Activated CD8-positive, alpha-beta T cell treated with anti-CD3 and anti-CD28 coated beads, Interleukin-2, amount 10 ng/mL, durations not matched to agents 7 days and 5 days (primary cell): Measurements from ENCODE around the gene CACNG5. TPM values are rescaled to one million over a fixed set of nuclear protein-coding genes. Genes with fewer than 3 reads are reported as not detected.

Source experiments
- ATAC-seq: fragments of 150-1000 bp; cut with Tn5 transposase; one replicate; pipeline ENCODE4 v1.10.0; 2021; ENCODE audit warnings: moderate library complexity
- CTCF ChIA-PET: fragments of 350-600 bp; sonication (Branson Sonifier 250); formaldehyde crosslinking; loops from one replicate; lab custom pipeline; 2021; ENCODE audit warnings: antibody characterized with exemption; lab: Charles Lee
- POLR2A ChIA-PET: fragments of 350-600 bp; sonication (Branson Sonifier 250); formaldehyde crosslinking; loops from one replicate; lab custom pipeline; 2021; ENCODE audit warnings: antibody characterized with exemption; lab: Charles Lee
- DNase-seq: peaks from one replicate; pipeline ENCODE4 v3.0.0-alpha.2; 2020
- H3K27ac Mint-ChIP-seq: one replicate; pipeline ENCODE4 v1.8.0; 2021; ENCODE audit warnings: mild to moderate bottlenecking, mixed read lengths
- H3K27me3 Mint-ChIP-seq: one replicate; pipeline ENCODE4 v1.8.0; 2021; ENCODE audit warnings: low read depth, mixed read lengths
- H3K36me3 Mint-ChIP-seq: one replicate; pipeline ENCODE4 v1.8.0; 2021; ENCODE audit warnings: low read depth, mixed read lengths
- H3K4me1 Mint-ChIP-seq: one replicate; pipeline ENCODE4 v1.8.0; 2021; ENCODE audit warnings: low read depth, mixed read lengths
- H3K4me3 Mint-ChIP-seq: one replicate; pipeline ENCODE4 v1.8.0; 2021; ENCODE audit warnings: mild to moderate bottlenecking, mixed read lengths
- H3K9me3 Mint-ChIP-seq: one replicate; pipeline ENCODE4 v1.8.0; 2022; ENCODE audit warnings: mixed read lengths; ENCODE audit not compliant: insufficient read depth
- total RNA-seq, 2 experiments: library from RNA; stranded (reverse); gene quantifications; one replicate each; pipeline ENCODE4 v1.2.3, GENCODE V29; 2021

Gene CACNG5
- total RNA-seq, 2 experiments from 2014 or later, result not detected

GRCh38 chr17:66840061-66840460 lies 5.1 kb downstream of the CACNG5 start:
- Mint-ChIP-seq H3K27me3 (peaks cover 24% of the 10 kb centered on the region), H3K4me3 (no peak overlapping the region), H3K9me3 (no peaks in the 10 kb centered on the region), H3K36me3 (no peaks in the 10 kb centered on the region), H3K4me1 (no peaks in the 10 kb centered on the region), H3K27ac (no peak overlapping the region)
- ChIA-PET POLR2A (no interaction called here), CTCF (no interaction called here)
- no peak for DNase-seq
- no peak for ATAC-seq

- CTCF ChIA-PET, result no interaction called here
- H3K27me3 Mint-ChIP-seq, result peaks cover 16% of the 10 kb centered on the region
- H3K9me3 Mint-ChIP-seq, result no peaks in the 10 kb centered on the region
- no peak overlapping the region for H3K4me3 Mint-ChIP-seq
- no peaks in the 10 kb centered on the region for H3K36me3 Mint-ChIP-seq
- no peak overlapping the region for H3K27ac Mint-ChIP-seq
- no peaks in the 10 kb centered on the region for H3K4me1 Mint-ChIP-seq
- DNase-seq (no peak), ATAC-seq (no peak)
- POLR2A ChIA-PET, result no interaction called here
Measured at GRCh38 chr17:66841328-66841727, 6.4 kb downstream of the CACNG5 start.

- Mint-ChIP-seq H3K4me1 (no peaks in the 10 kb centered on the region), H3K27ac (no peak overlapping the region), H3K27me3 (peaks cover 13% of the 10 kb centered on the region), H3K36me3 (no peaks in the 10 kb centered on the region), H3K9me3 (no peaks in the 10 kb centered on the region), H3K4me3 (no peak overlapping the region)
- ChIA-PET POLR2A (no interaction called here), CTCF (no interaction called here)
- no peak for ATAC-seq
- no peak for DNase-seq
Measured at GRCh38 chr17:66841744-66842143, 6.8 kb downstream of the CACNG5 start.

- ChIA-PET POLR2A (no interaction called here), CTCF (no interaction called here)
- peaks cover 8% of the 10 kb centered on the region for H3K27me3 Mint-ChIP-seq
- no peaks in the 10 kb centered on the region for H3K4me1 Mint-ChIP-seq
- H3K36me3 Mint-ChIP-seq, result no peaks in the 10 kb centered on the region
- no peaks in the 10 kb centered on the region for H3K9me3 Mint-ChIP-seq
- ATAC-seq (no peak), DNase-seq (no peak)
- H3K4me3 Mint-ChIP-seq, result no peak overlapping the region
- no peak overlapping the region for H3K27ac Mint-ChIP-seq
Measured at GRCh38 chr17:66842505-66842904, 7.6 kb downstream of the CACNG5 start.

GRCh38 chr17:66842959-66843358 lies 8.0 kb downstream of the CACNG5 start:
- ChIA-PET POLR2A (no interaction called here), CTCF (no interaction called here)
- no peak overlapping the region for H3K27ac Mint-ChIP-seq
- ATAC-seq (no peak), DNase-seq (no peak)
- no peak overlapping the region for H3K4me3 Mint-ChIP-seq
- H3K36me3 Mint-ChIP-seq, result no peaks in the 10 kb centered on the region
- peaks cover 7% of the 10 kb centered on the region for H3K27me3 Mint-ChIP-seq
- no peaks in the 10 kb centered on the region for H3K9me3 Mint-ChIP-seq
- H3K4me1 Mint-ChIP-seq, result no peaks in the 10 kb centered on the region

GRCh38 chr17:66843627-66844026 lies 8.7 kb downstream of the CACNG5 start:
- Mint-ChIP-seq H3K27ac (no peak overlapping the region), H3K9me3 (no peaks in the 10 kb centered on the region), H3K27me3 (peaks cover 7% of the 10 kb centered on the region), H3K36me3 (no peaks in the 10 kb centered on the region), H3K4me1 (no peaks in the 10 kb centered on the region), H3K4me3 (no peak overlapping the region)
- no peak for ATAC-seq
- CTCF ChIA-PET, result no interaction called here
- POLR2A ChIA-PET, result no interaction called here
- DNase-seq, result no peak

GRCh38 chr17:66847704-66848103 lies 12.8 kb downstream of the CACNG5 start:
- POLR2A ChIA-PET, result no interaction called here
- Mint-ChIP-seq H3K27ac (no peak overlapping the region), H3K4me3 (no peak overlapping the region), H3K4me1 (no peaks in the 10 kb centered on the region), H3K9me3 (no peaks in the 10 kb centered on the region), H3K36me3 (no peaks in the 10 kb centered on the region), H3K27me3 (peaks cover 3% of the 10 kb centered on the region)
- no peak for ATAC-seq
- no peak for DNase-seq
- CTCF ChIA-PET, result no interaction called here

GRCh38 chr17:66848496-66848895 lies 13.6 kb downstream of the CACNG5 start:
- DNase-seq, result no peak
- no peak for ATAC-seq
- Mint-ChIP-seq H3K36me3 (no peaks in the 10 kb centered on the region), H3K9me3 (no peaks in the 10 kb centered on the region), H3K4me3 (no peak overlapping the region), H3K4me1 (no peaks in the 10 kb centered on the region), H3K27me3 (peaks cover 3% of the 10 kb centered on the region), H3K27ac (no peak overlapping the region)
- ChIA-PET POLR2A (no interaction called here), CTCF (no interaction called here)

GRCh38 chr17:66849032-66849655 lies 14.2 kb downstream of the CACNG5 start:
- no peaks in the 10 kb centered on the region for H3K4me1 Mint-ChIP-seq
- DNase-seq (no peak), ATAC-seq (no peak)
- H3K36me3 Mint-ChIP-seq, result no peaks in the 10 kb centered on the region
- H3K27me3 Mint-ChIP-seq, result peaks cover 3% of the 10 kb centered on the region
- H3K27ac Mint-ChIP-seq, result no peak overlapping the region
- ChIA-PET CTCF (no interaction called here), POLR2A (no interaction called here)
- no peak overlapping the region for H3K4me3 Mint-ChIP-seq
- H3K9me3 Mint-ChIP-seq, result no peaks in the 10 kb centered on the region

- no peak overlapping the region for H3K4me3 Mint-ChIP-seq
- POLR2A ChIA-PET, result no interaction called here
- ATAC-seq, result no peak
- H3K27ac Mint-ChIP-seq, result no peak overlapping the region
- CTCF ChIA-PET, result no interaction called here
- H3K36me3 Mint-ChIP-seq, result no peaks in the 10 kb centered on the region
- peaks cover 3% of the 10 kb centered on the region for H3K27me3 Mint-ChIP-seq
- no peak for DNase-seq
- H3K9me3 Mint-ChIP-seq, result no peaks in the 10 kb centered on the region
- no peaks in the 10 kb centered on the region for H3K4me1 Mint-ChIP-seq
Measured at GRCh38 chr17:66849851-66850580, 15.1 kb downstream of the CACNG5 start.

GRCh38 chr17:66850692-66851091 lies 15.8 kb downstream of the CACNG5 start:
- POLR2A ChIA-PET, result no interaction called here

GRCh38 chr17:66855204-66855603 lies 20.3 kb downstream of the CACNG5 start:
- ChIA-PET CTCF (no interaction called here), POLR2A (no interaction called here)
- no peaks in the 10 kb centered on the region for H3K4me1 Mint-ChIP-seq

More at GRCh38 chr17:66850692-66851091, 15.8 kb downstream of the CACNG5 start:
- Mint-ChIP-seq H3K9me3 (no peaks in the 10 kb centered on the region), H3K36me3 (no peaks in the 10 kb centered on the region), H3K4me3 (no peak overlapping the region), H3K27ac (no peak overlapping the region), H3K27me3 (peaks cover 3% of the 10 kb centered on the region), H3K4me1 (no peaks in the 10 kb centered on the region)
- CTCF ChIA-PET, result no interaction called here
- DNase-seq (no peak), ATAC-seq (no peak)

More at GRCh38 chr17:66855204-66855603, 20.3 kb downstream of the CACNG5 start:
- H3K27me3 Mint-ChIP-seq, result peaks cover 4% of the 10 kb centered on the region
- no peak for ATAC-seq
- H3K4me3 Mint-ChIP-seq, result no peak overlapping the region
- no peaks in the 10 kb centered on the region for H3K9me3 Mint-ChIP-seq
- H3K27ac Mint-ChIP-seq, result no peak overlapping the region
- H3K36me3 Mint-ChIP-seq, result no peaks in the 10 kb centered on the region
- peak; percentile 41 for DNase-seq
